PC-3 (cell line): ENCODE data around the gene DHDH.

Experiments used
- EZH2 ChIP-seq: fragments of 300-600 bp; sonication (generic); IDR thresholded peaks from one replicate; pipeline ENCODE4 v1.6.1; 2017; ENCODE audit warnings: antibody characterized with exemption, mild to moderate bottlenecking, low read length; ENCODE audit not compliant: unreplicated experiment
- EZH2phosphoT487 ChIP-seq: fragments of 300-600 bp; sonication (generic); IDR thresholded peaks from 2 replicates; pipeline ENCODE4 v1.6.1; 2018; ENCODE audit warnings: mild to moderate bottlenecking, antibody characterized with exemption, low read length, borderline replicate concordance
- TF ChIP-seq, protein P1 (sequence below): fragments of 300-600 bp; sonication (generic); conservative IDR thresholded peaks from 2 replicates; pipeline ENCODE4 v1.5.1; 2017; ENCODE audit warnings: antibody characterized with exemption, low read depth, mild to moderate bottlenecking, low read length

DNA sequence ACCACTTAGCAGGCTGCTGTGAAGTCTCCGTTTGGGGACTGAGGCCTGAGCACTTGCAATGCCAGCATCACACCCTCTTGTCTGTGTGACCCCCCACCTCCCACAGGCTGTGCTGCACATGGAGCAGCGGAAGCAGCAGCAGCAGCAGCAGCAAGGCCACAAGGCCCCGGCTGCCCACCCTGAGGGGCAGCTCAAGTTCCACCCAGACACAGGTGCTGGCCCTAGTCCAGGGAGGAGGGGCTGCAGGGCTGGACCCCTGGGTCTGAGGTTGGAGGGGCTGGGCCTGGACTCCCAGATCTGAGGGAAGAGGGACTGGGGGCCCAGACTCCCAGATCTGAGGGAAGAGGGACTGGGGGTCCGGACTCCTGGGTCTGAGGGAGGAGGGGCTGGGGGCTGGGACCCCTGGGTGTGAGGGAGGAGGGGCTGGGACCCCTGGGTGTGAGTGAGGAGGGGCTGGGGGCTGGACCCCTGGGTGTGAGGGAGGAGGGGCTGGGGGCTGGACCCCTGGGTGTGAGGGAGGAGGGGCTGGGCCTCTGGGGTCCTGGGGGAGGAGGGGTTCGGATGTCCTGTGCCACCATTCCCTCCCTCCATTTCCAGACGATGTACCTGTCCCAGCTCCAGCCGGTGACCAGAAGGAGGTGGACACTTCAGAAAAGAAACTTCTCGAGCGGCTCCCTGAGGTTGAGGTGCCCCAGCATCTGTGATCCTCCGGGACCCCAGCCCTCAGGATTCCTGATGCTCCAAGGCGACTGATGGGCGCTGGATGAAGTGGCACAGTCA, 11.6 kb upstream of the DHDH start:
- no peak for TF ChIP-seq EZH2phosphoT487
- TF ChIP-seq, protein P1, sequence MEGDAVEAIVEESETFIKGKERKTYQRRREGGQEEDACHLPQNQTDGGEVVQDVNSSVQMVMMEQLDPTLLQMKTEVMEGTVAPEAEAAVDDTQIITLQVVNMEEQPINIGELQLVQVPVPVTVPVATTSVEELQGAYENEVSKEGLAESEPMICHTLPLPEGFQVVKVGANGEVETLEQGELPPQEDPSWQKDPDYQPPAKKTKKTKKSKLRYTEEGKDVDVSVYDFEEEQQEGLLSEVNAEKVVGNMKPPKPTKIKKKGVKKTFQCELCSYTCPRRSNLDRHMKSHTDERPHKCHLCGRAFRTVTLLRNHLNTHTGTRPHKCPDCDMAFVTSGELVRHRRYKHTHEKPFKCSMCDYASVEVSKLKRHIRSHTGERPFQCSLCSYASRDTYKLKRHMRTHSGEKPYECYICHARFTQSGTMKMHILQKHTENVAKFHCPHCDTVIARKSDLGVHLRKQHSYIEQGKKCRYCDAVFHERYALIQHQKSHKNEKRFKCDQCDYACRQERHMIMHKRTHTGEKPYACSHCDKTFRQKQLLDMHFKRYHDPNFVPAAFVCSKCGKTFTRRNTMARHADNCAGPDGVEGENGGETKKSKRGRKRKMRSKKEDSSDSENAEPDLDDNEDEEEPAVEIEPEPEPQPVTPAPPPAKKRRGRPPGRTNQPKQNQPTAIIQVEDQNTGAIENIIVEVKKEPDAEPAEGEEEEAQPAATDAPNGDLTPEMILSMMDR = no peak
- no peak for TF ChIP-seq EZH2
